Omental fat pad (tissue), 4 donors: ENCODE data around the gene RPL22. TPM values are rescaled to one million over a fixed set of nuclear protein-coding genes. Genes with fewer than 3 reads are reported as not detected.

Experiments
- ATAC-seq: fragments of 150-250 bp; one replicate; pipeline ENCODE4 v1.9.1; 2016; ENCODE audit warnings: mild to moderate bottlenecking, moderate library complexity; ENCODE audit not compliant: low FRiP score
- DNase-seq: peaks from one replicate; pipeline ENCODE4 v3.0.0-alpha.2; 2019; ENCODE audit warnings: low spot score
- total RNA-seq, 4 donors: library from RNA; depleted of rRNA; stranded (reverse); fragments of >200 nt; gene quantifications; one replicate each; pipeline ENCODE4 v1.1.0, GENCODE V29; 2016
- TF ChIP-seq, protein P1 (sequence below), 3 donors: fragments of 450-650 bp; IDR thresholded peaks; one replicate each; pipeline ENCODE4 v1.5.1; 2016 to 2017; ENCODE audit warnings: antibody characterized with exemption in 3 of 3, mild to moderate bottlenecking in 3 of 3, moderate library complexity in 2 of 3

RPL22 gene
- total RNA-seq, 4 donors from 2014 or later, result 164 to 205 (median 191) TPM

DNA sequence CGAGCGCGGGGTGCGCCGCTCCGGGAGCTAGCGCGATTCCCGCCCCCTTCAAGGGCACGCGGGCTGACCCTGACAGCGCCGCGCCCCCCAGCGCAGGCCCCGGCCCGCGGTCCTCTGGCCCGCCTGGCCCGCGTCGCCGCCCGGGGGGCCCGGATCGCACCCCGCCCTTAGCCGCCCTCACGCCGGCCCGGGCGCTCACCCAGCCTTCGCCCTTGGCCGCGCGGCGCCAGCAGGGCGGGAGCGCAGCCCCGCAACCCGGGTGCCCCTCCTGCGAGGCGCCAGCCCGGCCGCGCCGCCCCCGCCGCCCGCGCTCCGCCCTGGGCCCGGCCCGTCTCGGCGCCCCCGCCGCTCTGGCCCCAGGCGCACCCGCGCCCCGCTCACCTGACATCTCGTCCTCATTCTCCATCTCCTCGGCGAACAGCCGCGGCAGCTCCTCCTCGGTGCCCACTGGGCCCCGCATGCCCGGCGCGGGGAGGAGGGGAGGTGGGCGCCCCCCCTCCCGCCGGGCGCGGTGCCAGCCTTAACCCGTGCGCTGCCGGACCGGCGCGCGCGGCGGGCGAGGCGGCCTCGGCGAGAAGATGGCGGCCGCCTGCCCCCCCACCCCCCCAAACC lies 19.7 kb downstream of the RPL22 start:
- DNase-seq (no peak), ATAC-seq (no peak)
- TF ChIP-seq, protein P1, sequence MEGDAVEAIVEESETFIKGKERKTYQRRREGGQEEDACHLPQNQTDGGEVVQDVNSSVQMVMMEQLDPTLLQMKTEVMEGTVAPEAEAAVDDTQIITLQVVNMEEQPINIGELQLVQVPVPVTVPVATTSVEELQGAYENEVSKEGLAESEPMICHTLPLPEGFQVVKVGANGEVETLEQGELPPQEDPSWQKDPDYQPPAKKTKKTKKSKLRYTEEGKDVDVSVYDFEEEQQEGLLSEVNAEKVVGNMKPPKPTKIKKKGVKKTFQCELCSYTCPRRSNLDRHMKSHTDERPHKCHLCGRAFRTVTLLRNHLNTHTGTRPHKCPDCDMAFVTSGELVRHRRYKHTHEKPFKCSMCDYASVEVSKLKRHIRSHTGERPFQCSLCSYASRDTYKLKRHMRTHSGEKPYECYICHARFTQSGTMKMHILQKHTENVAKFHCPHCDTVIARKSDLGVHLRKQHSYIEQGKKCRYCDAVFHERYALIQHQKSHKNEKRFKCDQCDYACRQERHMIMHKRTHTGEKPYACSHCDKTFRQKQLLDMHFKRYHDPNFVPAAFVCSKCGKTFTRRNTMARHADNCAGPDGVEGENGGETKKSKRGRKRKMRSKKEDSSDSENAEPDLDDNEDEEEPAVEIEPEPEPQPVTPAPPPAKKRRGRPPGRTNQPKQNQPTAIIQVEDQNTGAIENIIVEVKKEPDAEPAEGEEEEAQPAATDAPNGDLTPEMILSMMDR (IDR thresholded peaks at IDR 0.05), result no peak

DNA sequence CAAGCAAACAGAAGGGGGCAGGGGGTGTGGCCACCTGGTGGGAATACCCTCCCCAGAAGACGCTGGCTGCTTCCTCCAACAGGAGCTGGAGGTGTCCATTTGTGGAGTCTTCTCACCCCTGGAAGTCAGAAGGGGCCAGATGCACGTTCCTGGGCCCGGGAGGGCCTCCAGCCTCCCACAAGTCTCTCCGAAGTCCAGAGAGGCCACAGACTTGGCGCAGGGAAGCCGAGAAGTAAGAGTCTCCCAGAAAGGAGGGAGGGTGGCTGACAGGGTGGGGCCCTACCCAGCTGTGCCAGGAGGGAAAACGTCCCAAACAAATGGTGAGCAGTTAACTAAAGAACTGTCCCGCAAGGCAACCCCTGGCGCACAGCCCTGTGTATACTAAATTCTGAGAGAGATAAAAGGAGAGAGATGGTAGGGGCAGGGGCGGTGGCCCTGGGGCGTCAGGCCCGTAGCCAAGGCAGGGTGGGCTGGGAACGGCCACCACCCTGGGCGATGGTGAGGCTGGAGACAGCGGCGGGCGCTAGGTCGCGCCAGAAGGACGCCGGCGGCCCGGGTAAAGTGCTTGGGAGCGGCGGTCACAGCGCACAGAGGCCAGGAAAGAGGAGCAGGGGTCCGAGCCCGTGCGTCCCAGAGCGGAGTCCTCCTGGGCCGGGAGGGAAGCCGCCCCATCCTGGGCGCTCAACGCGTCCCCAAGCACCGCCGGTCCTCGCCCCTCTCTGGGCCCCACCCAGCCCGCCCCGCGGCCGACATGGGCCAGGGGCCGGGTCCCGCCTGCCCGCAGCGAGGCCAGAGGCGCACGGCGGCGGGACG lies 20.4 kb downstream of the RPL22 start:
- TF ChIP-seq, protein P1 (IDR thresholded peaks at IDR 0.05), result no peak
- ATAC-seq (no peak), DNase-seq (no peak)

DNA sequence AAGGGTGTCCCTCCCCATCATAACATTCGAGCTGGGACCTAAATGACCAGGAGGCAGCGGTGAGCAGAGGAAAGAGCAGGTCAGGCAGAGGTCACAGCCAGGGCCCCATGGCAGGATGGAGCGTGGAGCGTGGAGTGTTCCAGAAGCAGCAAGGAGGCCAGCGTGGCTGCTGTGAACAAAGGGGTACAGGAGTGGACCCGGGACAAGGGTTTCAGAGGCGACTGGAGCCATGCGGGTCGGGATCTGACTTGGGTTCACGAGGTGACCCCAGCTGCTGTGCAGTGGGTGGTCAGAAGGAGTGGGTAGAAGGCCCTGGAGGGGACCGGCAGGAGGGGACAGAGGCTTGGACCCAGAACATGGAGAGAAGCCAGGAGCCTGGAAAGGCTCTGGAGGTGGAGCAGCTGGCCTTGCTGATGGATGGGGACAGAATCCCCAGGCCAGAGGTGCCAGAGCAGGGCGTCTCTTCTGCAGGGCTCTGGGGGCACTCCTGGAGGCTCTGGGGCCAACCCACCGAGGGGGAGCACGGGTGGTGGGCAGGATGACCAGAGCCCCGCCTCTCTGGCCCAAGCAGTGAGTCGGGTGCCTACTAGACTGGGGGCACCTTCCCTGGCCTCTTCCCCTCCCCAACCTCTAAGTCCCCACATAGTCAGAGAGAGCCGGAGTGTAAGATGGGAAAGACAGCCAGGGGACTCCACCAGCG lies 21.6 kb downstream of the RPL22 start:
- ATAC-seq, result no peak
- TF ChIP-seq, protein P1 (IDR thresholded peaks at IDR 0.05), result no peak
- DNase-seq, result no peak

DNA sequence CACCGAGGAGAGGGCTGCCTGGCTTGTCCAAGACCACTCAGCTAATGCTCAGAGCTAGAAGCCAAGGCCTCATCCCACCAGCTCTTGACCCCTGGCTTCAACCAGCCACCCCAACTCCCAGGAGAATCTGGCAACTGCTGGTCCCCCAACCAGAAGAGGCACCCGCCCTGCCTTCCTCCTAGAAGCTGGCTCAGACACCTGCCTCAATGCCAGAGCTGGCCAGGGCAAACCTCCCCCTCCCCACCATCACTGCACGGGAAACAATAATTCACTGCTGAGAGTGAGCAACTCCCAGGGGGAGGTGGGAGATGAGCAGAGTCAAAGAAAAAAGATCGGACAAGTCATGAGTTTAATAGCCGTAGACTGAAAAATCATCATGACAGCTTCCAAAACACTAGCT lies 22.6 kb downstream of the RPL22 start:
- TF ChIP-seq, protein P1 (IDR thresholded peaks at IDR 0.05), result no peak
- ATAC-seq (no peak), DNase-seq (no peak)

DNA sequence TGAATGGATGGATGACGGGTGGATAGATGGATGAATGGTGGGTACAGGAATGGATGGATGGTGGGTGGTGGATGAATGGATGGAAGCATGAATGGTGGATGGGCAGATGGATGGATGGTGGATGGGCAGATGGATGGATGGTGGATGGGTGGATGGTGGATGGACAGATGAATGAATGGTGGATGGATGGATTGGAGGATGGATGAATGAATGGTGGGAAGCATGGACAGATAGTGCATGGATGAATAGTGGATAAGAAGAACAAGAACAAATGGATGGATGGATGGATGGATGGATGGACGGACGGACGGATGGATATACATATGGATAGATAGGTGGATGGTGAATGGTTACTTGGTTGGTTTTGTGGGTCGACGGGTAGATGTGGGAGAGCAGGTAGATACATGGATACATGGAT lies 24.0 kb downstream of the RPL22 start:
- TF ChIP-seq, protein P1 (IDR thresholded peaks at IDR 0.05), result no peak
- ATAC-seq (no peak), DNase-seq (no peak)

DNA sequence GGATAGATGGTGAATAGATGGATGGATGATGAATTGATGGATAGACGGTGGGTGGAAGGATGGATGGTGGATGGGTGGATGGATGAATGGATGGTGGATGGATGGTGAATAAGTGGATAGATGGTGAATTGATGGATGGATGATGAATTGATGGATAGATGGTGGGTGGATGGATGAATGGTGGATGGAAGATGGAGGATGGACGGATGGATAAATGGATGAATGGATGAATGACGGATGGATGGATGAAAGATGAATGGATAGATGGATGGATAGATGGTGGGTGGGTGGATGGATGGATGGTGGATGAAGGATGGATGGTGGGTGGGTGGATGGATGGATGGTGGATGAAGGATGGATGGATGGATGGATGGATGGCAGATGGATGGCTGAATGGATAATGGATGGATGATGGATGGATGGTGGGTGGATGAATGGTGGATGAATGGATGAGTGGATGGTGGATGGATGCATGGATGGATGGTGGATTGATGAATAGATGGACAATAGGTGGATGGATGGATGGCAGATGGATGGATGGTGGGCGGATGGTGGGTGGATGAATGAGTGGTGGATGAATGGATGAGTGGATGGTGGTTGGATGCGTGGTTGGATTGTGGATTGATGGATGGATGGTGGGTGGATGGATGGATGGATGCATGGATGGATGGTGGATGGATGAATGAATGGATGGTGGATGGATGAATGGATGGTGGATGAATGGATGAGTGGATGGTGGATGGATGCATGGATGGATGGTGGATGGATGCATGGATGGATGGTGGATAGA lies 24.6 kb downstream of the RPL22 start:
- TF ChIP-seq, protein P1 (IDR thresholded peaks at IDR 0.05), result no peak
- DNase-seq, result no peak
- ATAC-seq, result no peak
